Measurements from ENCODE around the gene NCMAP.

DNA sequence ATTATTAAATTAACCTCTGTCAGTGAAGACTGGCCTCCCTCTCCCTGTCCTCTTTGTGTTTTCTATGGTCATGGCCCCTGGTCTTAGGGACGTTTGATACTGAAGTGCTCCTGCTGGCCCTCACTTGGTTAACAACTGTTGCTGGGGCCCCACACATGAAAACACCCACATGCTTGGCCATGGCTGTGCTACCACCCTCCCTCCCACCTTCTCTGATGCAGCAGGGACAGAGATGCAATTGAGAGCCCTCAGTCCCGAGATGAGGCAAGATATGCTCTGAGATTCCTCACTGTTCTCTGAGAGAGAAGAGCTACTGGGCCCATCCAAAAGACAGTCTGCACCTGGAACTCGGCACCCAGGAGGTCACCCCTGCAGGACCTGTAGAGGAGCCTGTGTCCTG lies 33.3 kb downstream of the NCMAP start:
- TF ChIP-seq, protein P1, sequence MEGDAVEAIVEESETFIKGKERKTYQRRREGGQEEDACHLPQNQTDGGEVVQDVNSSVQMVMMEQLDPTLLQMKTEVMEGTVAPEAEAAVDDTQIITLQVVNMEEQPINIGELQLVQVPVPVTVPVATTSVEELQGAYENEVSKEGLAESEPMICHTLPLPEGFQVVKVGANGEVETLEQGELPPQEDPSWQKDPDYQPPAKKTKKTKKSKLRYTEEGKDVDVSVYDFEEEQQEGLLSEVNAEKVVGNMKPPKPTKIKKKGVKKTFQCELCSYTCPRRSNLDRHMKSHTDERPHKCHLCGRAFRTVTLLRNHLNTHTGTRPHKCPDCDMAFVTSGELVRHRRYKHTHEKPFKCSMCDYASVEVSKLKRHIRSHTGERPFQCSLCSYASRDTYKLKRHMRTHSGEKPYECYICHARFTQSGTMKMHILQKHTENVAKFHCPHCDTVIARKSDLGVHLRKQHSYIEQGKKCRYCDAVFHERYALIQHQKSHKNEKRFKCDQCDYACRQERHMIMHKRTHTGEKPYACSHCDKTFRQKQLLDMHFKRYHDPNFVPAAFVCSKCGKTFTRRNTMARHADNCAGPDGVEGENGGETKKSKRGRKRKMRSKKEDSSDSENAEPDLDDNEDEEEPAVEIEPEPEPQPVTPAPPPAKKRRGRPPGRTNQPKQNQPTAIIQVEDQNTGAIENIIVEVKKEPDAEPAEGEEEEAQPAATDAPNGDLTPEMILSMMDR (IDR thresholded peaks at IDR 0.05): no peak
- TF ChIP-seq POLR2A (IDR thresholded peaks at IDR 0.05): no peak

All from vagina (tissue), 2 donors.